SIG-M5 treated with dmso at 0.1 percent for 504 hours (cell line): Measurements from ENCODE around the gene DHRS11.

Experiments
- DNase-seq: peaks from one replicate; lab custom pipeline; 2025; ENCODE audit not compliant: unreplicated experiment; lab: John Stamatoyannopoulos, UW

The DHRS11 gene

GRCh38 chr17:36650096-36650775 lies 58.6 kb downstream of the DHRS11 start:
- no peak for DNase-seq
